NCI-H2227 (cell line): ENCODE results near the gene ARFRP1.
"Not testable (repeated sequence)": the region's sequence is repeated elsewhere in the genome, so short reads cannot be mapped to it uniquely, and the experiment has no call there.

Experiments used
- DNase-seq: peaks from one replicate; lab custom pipeline; 2025; ENCODE audit not compliant: unreplicated experiment; lab: John Stamatoyannopoulos, UW

ARFRP1 gene

GRCh38 chr20:63657937-63658748 lies 49.6 kb downstream of the ARFRP1 start, which contains the start of gene RTEL1:
RTEL1 (plus strand) TSS chr20:63658312; CDS start chr20:63659403, 1,091 bp downstream.
- DNase-seq, result peak; percentile 96

GRCh38 chr20:63657260-63657936 lies 50.4 kb downstream of the ARFRP1 start:
- DNase-seq, result peak; percentile 55

GRCh38 chr20:63656451-63656850 lies 51.3 kb downstream of the ARFRP1 start:
- no peak for DNase-seq

GRCh38 chr20:63655249-63655648 lies 52.5 kb downstream of the ARFRP1 start:
- DNase-seq, result no peak

GRCh38 chr20:63653974-63654668 lies 53.7 kb downstream of the ARFRP1 start:
- DNase-seq, result no peak

GRCh38 chr20:63653041-63653973 lies 54.5 kb downstream of the ARFRP1 start, which contains the start of gene STMN3:
STMN3 (minus strand) TSS chr20:63653424; CDS start chr20:63653345, 79 bp downstream.
- DNase-seq, result peak; percentile 95

- DNase-seq, result peak; percentile 76
These were observed 55.4 kb downstream of the ARFRP1 start for GRCh38 chr20:63652192-63652980.

- no peak for DNase-seq
These were observed 55.9 kb downstream of the ARFRP1 start for GRCh38 chr20:63651942-63652191.

- DNase-seq, result not testable (repeated sequence)
These were observed 57.3 kb downstream of the ARFRP1 start for GRCh38 chr20:63650486-63650885.

- DNase-seq, result no peak
These were observed 58.7 kb downstream of the ARFRP1 start for GRCh38 chr20:63648895-63649589.
